Transverse colon (tissue), 4 donors: ENCODE data around the gene CHURC1. TPM values are rescaled to one million over a fixed set of nuclear protein-coding genes. Genes with fewer than 3 reads are reported as not detected.

Source experiments
- DNase-seq: peaks from one replicate; pipeline ENCODE4 v3.0.0-alpha.2; 2019
- H3K27ac ChIP-seq, 4 donors: fragments of 200-600 bp; sonication (generic); 2 replicates each; pipeline ENCODE4 v1.5.1; 2016 to 2018; ENCODE audit warnings: inconsistent platforms in 4 of 4
- H3K27me3 ChIP-seq: fragments of 200-600 bp; sonication (generic); 2 replicates; pipeline ENCODE4 v1.5.1; 2017; ENCODE audit warnings: inconsistent platforms
- H3K36me3 ChIP-seq, 4 donors: fragments of 200-600 bp; sonication (generic); 2 replicates each; pipeline ENCODE4 v1.5.1; 2017 to 2019; ENCODE audit warnings: inconsistent platforms in 4 of 4
- H3K4me1 ChIP-seq, 4 donors: fragments of 200-600 bp; sonication (generic); 2 replicates each; pipeline ENCODE4 v1.5.1; 2017 to 2020; ENCODE audit warnings: inconsistent platforms in 4 of 4
- H3K4me3 ChIP-seq, 4 donors: fragments of 200-600 bp; sonication (generic); 1 replicate in 1 of 4; 2 replicates in 3 of 4; pipeline versions ENCODE4 v1.5.1 to v1.6.1; 2017 to 2019; ENCODE audit warnings: inconsistent platforms in 4 of 4
- H3K9me3 ChIP-seq, 2 donors: fragments of 200-600 bp; sonication (generic); 2 replicates each; pipeline ENCODE4 v1.5.1; 2017 to 2019; ENCODE audit warnings: inconsistent platforms in 2 of 2
- EP300 ChIP-seq: sonication (generic); formaldehyde crosslinking; IDR thresholded peaks from one replicate; pipeline ENCODE4 v1.6.1; 2017; ENCODE audit warnings: antibody characterized with exemption, low read depth
- POLR2A ChIP-seq: fragments of 450-650 bp; IDR thresholded peaks from one replicate; pipeline ENCODE4 v1.6.1; 2016; ENCODE audit warnings: antibody characterized with exemption, mild to moderate bottlenecking, moderate library complexity
- POLR2AphosphoS5 ChIP-seq, 3 donors: sonication (generic); formaldehyde crosslinking; IDR thresholded peaks; one replicate each; pipeline ENCODE4 v1.6.1; 2016; ENCODE audit warnings: antibody characterized with exemption in 3 of 3
- WGBS, 2 donors: methylation state at CpG; one replicate each; pipeline ENCODE4 v1.1.5; 2018; ENCODE audit warnings: low coverage in 1 of 2; 5-methylcytosine and 5-hydroxymethylcytosine counted together
- in situ Hi-C, 4 donors: fragments of 200-750 bp; cut with MboI; loops; one replicate each; pipeline versions ENCODE4 v1.15.0 to v1.15.1; 2017; ENCODE audit warnings: low sequenced_read_pairs in 3 of 4, low pct_ligation_motif_present in 1 of 4, low pct_unique_long_range_greater_than_20kb in 1 of 4
- intact Hi-C: fragments of 100-400 bp; cut with DNase I; formaldehyde crosslinking; loops from one replicate; pipeline ENCODE4 v1.15.1; 2023; ENCODE audit warnings: low total_unique reads
- total RNA-seq, 4 donors: library from RNA; depleted of rRNA; stranded (reverse); fragments of >200 nt; gene quantifications; one replicate each; pipeline ENCODE4 v1.1.0, GENCODE V29; 2016
- TF ChIP-seq, protein P1 (sequence below), 5 experiments: fragments of 200-600 bp in 3 of 5; fragments of 450-650 bp in 2 of 5; sonication (generic) in 3 of 5; IDR thresholded peaks; 1 replicate in 2 of 5; 2 replicates in 3 of 5; pipeline ENCODE4 v1.5.1; 2016 to 2017; ENCODE audit warnings: antibody characterized with exemption in 5 of 5, inconsistent platforms in 3 of 5, mild to moderate bottlenecking in 2 of 5, moderate library complexity in 1 of 5

CHURC1 gene
- total RNA-seq, 4 donors from 2014 or later, result 26.5 to 104 (median 78.6) TPM

DNA sequence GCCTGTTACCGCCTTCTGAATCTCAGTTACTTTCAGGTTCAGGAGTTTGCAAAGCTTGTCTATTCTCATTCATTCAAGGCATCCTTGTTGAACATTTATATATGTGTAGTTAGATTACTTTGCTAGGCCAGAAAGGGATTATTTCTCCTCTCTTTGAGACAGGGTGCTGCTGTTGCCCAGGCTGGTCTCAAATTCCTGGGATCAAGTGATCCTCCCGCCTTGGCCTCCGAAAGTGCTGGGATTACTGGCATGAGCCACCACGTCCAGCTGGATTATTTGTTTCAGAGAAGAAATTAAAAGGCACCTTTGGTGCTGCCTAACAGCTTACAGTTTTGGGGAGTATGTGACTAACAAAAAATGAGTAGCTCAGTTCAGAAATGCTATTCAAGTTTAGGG, 772 bp downstream of the CHURC1 start:
- in situ Hi-C loops, result no loop called here
- Histone ChIP-seq H3K4me3 (peak overlapping the region; percentile 79 to 99 (median 94)), H3K36me3 (no peaks in the 10 kb centered on the region), H3K9me3 (no peaks in the 10 kb centered on the region), H3K27me3 (no peaks in the 10 kb centered on the region), H3K4me1 (peaks cover 7 to 42% (median 12%) of the 10 kb centered on the region in 4 donors), H3K27ac (peak overlapping the region; percentile 92 to 99 (median 97))
- TF ChIP-seq, protein P1, sequence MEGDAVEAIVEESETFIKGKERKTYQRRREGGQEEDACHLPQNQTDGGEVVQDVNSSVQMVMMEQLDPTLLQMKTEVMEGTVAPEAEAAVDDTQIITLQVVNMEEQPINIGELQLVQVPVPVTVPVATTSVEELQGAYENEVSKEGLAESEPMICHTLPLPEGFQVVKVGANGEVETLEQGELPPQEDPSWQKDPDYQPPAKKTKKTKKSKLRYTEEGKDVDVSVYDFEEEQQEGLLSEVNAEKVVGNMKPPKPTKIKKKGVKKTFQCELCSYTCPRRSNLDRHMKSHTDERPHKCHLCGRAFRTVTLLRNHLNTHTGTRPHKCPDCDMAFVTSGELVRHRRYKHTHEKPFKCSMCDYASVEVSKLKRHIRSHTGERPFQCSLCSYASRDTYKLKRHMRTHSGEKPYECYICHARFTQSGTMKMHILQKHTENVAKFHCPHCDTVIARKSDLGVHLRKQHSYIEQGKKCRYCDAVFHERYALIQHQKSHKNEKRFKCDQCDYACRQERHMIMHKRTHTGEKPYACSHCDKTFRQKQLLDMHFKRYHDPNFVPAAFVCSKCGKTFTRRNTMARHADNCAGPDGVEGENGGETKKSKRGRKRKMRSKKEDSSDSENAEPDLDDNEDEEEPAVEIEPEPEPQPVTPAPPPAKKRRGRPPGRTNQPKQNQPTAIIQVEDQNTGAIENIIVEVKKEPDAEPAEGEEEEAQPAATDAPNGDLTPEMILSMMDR (IDR thresholded peaks at IDR 0.05), result no peak
- TF ChIP-seq EP300 (no peak), POLR2AphosphoS5 (IDR thresholded peaks at IDR 0.05) (no peak), POLR2A (no peak)
- 15 to 20% methylated on average over 2 to 4 of the region's 4 CpGs for WGBS, 2 donors
- intact Hi-C loops, result no loop called here
- DNase-seq, result no peak

DNA sequence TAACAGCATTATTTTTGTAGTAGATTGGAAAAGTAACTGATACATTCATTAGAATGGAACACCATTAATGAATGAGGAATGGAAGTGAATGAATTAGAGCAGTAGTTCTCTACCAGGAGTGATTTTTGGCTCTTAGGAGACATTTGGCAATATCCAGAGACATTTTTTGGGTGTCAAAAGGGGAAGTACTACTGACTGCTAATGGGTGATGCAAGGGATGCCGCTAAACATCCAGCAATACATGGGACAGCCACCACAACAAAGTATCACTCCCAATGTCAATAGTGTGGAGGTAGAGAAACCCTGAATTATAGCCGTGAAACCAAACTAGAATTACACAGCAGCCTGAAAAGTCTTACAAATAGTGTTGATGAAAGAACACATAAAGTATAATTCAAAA, 1.5 kb downstream of the CHURC1 start:
- Histone ChIP-seq H3K36me3 (no peaks in the 10 kb centered on the region), H3K27ac (no peak overlapping the region), H3K4me3 (peak overlapping the region in 1 of 4 donors; percentile 90), H3K27me3 (no peaks in the 10 kb centered on the region), H3K9me3 (no peaks in the 10 kb centered on the region), H3K4me1 (peaks cover 7 to 42% (median 12%) of the 10 kb centered on the region in 4 donors)
- TF ChIP-seq POLR2AphosphoS5 (IDR thresholded peaks at IDR 0.05), result no peak
- in situ Hi-C loops (no loop called here), intact Hi-C loops (no loop called here)
- DNase-seq, result no peak
- WGBS, 2 donors, result 82 to 84% methylated on average over 2 of the region's 2 CpGs

DNA sequence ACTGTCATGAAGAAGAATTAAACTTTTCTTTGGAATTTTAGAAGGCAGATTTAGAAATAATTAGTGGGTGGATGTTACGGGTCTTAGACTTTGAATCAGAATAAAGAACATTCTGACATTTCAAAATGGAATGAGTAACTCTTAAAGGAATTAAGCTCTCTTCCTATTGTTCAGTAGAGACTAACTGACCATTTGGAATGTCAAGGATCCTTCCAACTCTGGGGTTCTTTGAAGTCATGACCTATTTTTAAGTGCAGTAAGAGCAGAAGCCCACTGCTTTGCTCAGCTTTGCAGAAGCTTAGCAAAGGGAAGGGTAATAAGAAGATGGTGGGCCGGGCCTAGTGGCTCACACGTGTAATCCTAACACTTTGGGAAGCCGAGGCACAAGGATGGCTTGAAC, 4.0 kb downstream of the CHURC1 start:
- TF ChIP-seq, protein P1 (IDR thresholded peaks at IDR 0.05), result no peak
- TF ChIP-seq EP300, result no peak
- TF ChIP-seq POLR2AphosphoS5 (IDR thresholded peaks at IDR 0.05), result no peak
- no peak for TF ChIP-seq POLR2A
- no peak overlapping the region for H3K27ac ChIP-seq
- no peak overlapping the region for H3K4me3 ChIP-seq
- H3K9me3 ChIP-seq, result no peaks in the 10 kb centered on the region
- H3K27me3 ChIP-seq, result no peaks in the 10 kb centered on the region
- H3K36me3 ChIP-seq, result no peaks in the 10 kb centered on the region
- DNase-seq, result no peak
- WGBS, 2 donors, result 83 to 92% methylated on average over 3 to 4 of the region's 4 CpGs
- H3K4me1 ChIP-seq, result peaks cover 7 to 42% (median 12%) of the 10 kb centered on the region in 4 donors
- in situ Hi-C loops (no loop called here), intact Hi-C loops (no loop called here)

DNA sequence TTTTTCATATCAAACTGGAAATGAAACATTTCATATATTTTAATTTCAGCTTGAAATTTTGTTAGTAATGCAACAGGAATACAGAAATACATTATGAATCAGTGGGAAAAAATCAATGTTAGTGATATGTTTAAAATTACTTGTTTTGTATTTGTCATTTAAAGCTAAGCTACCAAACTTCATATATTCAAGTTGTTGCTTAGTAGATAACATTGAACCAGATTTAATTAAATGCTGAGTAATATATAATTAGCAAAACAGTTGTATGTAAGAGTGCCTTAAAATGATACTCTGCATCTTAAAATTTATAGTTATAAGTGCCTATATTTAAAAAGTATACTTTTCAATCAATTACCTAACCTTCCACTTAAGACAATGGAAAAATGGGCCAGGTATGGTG, 5.0 kb downstream of the CHURC1 start:
- Histone ChIP-seq H3K27ac (no peak overlapping the region), H3K27me3 (no peaks in the 10 kb centered on the region), H3K4me1 (peaks cover 7 to 38% (median 10%) of the 10 kb centered on the region in 4 donors), H3K9me3 (no peaks in the 10 kb centered on the region), H3K36me3 (peaks cover 0 to 5% (median 2%) of the 10 kb centered on the region in 4 donors), H3K4me3 (no peak overlapping the region)
- no peak for DNase-seq
- TF ChIP-seq POLR2A (no peak), POLR2AphosphoS5 (IDR thresholded peaks at IDR 0.05) (no peak), EP300 (no peak)
- TF ChIP-seq, protein P1 (IDR thresholded peaks at IDR 0.05), result no peak
- in situ Hi-C loops (no loop called here), intact Hi-C loops (no loop called here)

DNA sequence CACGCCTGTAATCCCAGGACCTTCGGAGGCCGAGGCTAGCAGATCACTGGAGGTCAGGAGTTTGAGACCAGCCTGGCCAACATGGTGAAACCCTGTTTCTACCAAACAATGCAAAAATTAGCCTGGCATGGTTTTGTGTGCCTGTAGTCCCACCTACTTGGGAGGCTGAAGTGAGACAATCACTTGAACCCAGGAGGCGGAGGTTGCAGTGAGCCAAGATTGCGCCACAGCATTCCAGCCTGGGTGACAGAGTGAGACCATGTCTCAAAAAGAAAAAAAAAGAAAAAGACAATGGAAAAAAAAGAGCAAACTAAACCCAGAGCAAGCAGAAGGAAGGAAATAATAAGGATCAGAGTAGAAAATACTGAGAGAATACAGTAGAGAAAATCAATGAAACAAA, 5.4 kb downstream of the CHURC1 start:
- DNase-seq, result no peak
- Histone ChIP-seq H3K36me3 (peaks cover 0 to 9% (median 4%) of the 10 kb centered on the region in 4 donors), H3K27ac (no peak overlapping the region), H3K9me3 (no peaks in the 10 kb centered on the region), H3K4me1 (peaks cover 7 to 38% (median 10%) of the 10 kb centered on the region in 4 donors), H3K4me3 (no peak overlapping the region), H3K27me3 (no peaks in the 10 kb centered on the region)
- intact Hi-C loops (no loop called here), in situ Hi-C loops (no loop called here)
- TF ChIP-seq POLR2AphosphoS5 (IDR thresholded peaks at IDR 0.05), result no peak
- no peak for TF ChIP-seq POLR2A
- TF ChIP-seq EP300, result no peak
- TF ChIP-seq, protein P1 (IDR thresholded peaks at IDR 0.05), result no peak
- 86 to 88% methylated on average over 3 to 5 of the region's 5 CpGs for WGBS, 2 donors
